K562 (cell line): ENCODE results near the gene NDUFAF5. TPM values are rescaled to one million over a fixed set of nuclear protein-coding genes. Genes with fewer than 3 reads are reported as not detected.

ENCODE experiments used
- ATF7 ChIP-seq: fragments of 450-650 bp; IDR thresholded peaks from 2 replicates; pipeline ENCODE4 v1.7.1; 2014; ENCODE audit warnings: mild to moderate bottlenecking, moderate library complexity
- HCFC1 ChIP-seq: IDR thresholded peaks from 2 replicates; pipeline ENCODE4 v1.6.1; 2012; ENCODE audit warnings: low read depth, low read length, improper control_type of control experiment
- LCOR ChIP-seq: sonication (generic); formaldehyde crosslinking; IDR thresholded peaks from 2 replicates; pipeline ENCODE4 v1.8.0; 2022; ENCODE audit warnings: mild to moderate bottlenecking, missing genetic modification reagents
- MED1 ChIP-seq: sonication (generic); formaldehyde crosslinking; IDR thresholded peaks from 2 replicates; pipeline ENCODE4 v1.8.1; 2023; ENCODE audit warnings: missing genetic modification reagents, borderline replicate concordance
- MYC ChIP-seq, 2 experiments: fragments of 250-450 bp in 1 of 2; sonication (Bioruptor Pico) in 1 of 2; IDR thresholded peaks; 2 replicates each; pipeline versions ENCODE4 v1.5.1 to v1.6.1; 2012 to 2021; ENCODE audit warnings: low read depth in 2 of 2, borderline replicate concordance in 1 of 2, improper control_type of control experiment in 1 of 2, low read length in 1 of 2, mild to moderate bottlenecking in 1 of 2, moderate library complexity in 1 of 2
- SETDB1 ChIP-seq: IDR thresholded peaks from one replicate; pipeline ENCODE4 v1.6.1; 2012; ENCODE audit warnings: low read length, control low read depth, inconsistent platforms
- ZNF212 ChIP-seq: fragments of 450-650 bp; formaldehyde crosslinking; IDR thresholded peaks from 2 replicates; pipeline ENCODE4 v1.4.0; 2020; ENCODE audit warnings: mild to moderate bottlenecking
- ZNF830 ChIP-seq: fragments of 250-450 bp; sonication (Bioruptor Pico); IDR thresholded peaks from 2 replicates; pipeline ENCODE4 v1.5.0; 2021; ENCODE audit warnings: mild to moderate bottlenecking
- polyA plus RNA-seq, 8 experiments: library from polyadenylated mRNA; depleted of rRNA in 4 of 8; stranded (reverse) in 5 of 8; unstranded in 3 of 8; fragments of >200 nt; fragmentation: Nextera tagmentation in 2 of 8; fragmentation: Illumina TruSeq in 1 of 8; extraction: Ambion mirVana in 2 of 8; extraction: Trizol in 1 of 8; gene quantifications; 2 replicates each; pipeline versions ENCODE4 v1.2.1 to v1.2.3, GENCODE V29; 2011 to 2014; ENCODE audit warnings: inconsistent platforms in 1 of 8, missing spikeins in 1 of 8
- total RNA-seq, 7 experiments: library from RNA; depleted of rRNA in 6 of 7; stranded (reverse); fragments of >200 nt in 6 of 7; fragmentation: Illumina TruSeq in 2 of 7; extraction: Trizol in 2 of 7; gene quantifications; 2 replicates each; pipeline versions ENCODE4 v1.2.1 to v1.2.3, GENCODE V29; 2011 to 2021; ENCODE audit warnings: low replicate concordance in 1 of 7
- TF ChIP-seq, protein P1 (sequence below): conservative IDR thresholded peaks from 2 replicates; pipeline ENCODE4 v1.6.1; 2011; ENCODE audit warnings: low read depth, mild to moderate bottlenecking, low read length; ENCODE audit not compliant: control insufficient read depth
- TF ChIP-seq, protein P2 (sequence below), 3 experiments: IDR thresholded peaks in 2 of 3; conservative IDR thresholded peaks in 1 of 3; 2 replicates each; pipeline ENCODE4 v1.5.1; 2011 to 2012; ENCODE audit warnings: low read length in 3 of 3, mild to moderate bottlenecking in 3 of 3, control low read depth in 2 of 3, improper control_type of control experiment in 1 of 3, inconsistent platforms in 1 of 3, low read depth in 1 of 3, mixed read lengths in 1 of 3, moderate library complexity in 1 of 3; ENCODE audit not compliant: insufficient read depth in 2 of 3

The NDUFAF5 gene
- total and polyA plus RNA-seq, 9 of the 15 experiments (the other 6 are each of a cell fraction or from before 2014, with no cell fraction given), result 17.2 to 33.1 (median 27.3) TPM

DNA sequence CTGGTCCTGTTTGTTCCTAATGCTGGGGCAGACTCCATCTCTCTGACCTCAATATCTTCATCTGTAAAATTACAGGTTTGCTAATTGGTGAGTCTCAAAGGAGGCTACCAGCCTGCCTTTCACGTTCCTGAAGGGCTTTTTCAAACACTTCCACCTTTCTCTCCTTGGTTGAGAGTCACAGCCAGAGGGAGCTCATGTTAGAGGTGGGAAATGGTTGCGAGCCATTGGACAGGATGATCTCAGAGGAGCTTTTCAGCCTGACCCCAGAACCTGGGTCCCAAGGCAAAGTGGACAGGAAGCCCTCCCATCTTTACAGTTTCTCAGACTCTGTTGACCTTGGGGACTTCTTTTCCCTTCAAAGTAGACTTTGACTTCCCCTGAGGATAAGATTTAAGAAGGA is 37.6 kb downstream of the NDUFAF5 start (continued):
- TF ChIP-seq ZNF212 (no peak), HCFC1 (no peak), MED1 (CRISPR knock-in tag) (no peak), ATF7 (no peak), LCOR (CRISPR knock-in tag) (no peak), ZNF830 (CRISPR knock-in tag) (no peak), MYC (IDR thresholded peaks at IDR 0.05; ENCODE audit: low read depth, low read length) (no peak), MYC (CRISPR knock-in tag; IDR thresholded peaks at IDR 0.05; ENCODE audit: borderline replicate concordance, low read depth) (no peak), SETDB1 (no peak)
- TF ChIP-seq, protein P1, sequence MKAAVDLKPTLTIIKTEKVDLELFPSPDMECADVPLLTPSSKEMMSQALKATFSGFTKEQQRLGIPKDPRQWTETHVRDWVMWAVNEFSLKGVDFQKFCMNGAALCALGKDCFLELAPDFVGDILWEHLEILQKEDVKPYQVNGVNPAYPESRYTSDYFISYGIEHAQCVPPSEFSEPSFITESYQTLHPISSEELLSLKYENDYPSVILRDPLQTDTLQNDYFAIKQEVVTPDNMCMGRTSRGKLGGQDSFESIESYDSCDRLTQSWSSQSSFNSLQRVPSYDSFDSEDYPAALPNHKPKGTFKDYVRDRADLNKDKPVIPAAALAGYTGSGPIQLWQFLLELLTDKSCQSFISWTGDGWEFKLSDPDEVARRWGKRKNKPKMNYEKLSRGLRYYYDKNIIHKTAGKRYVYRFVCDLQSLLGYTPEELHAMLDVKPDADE, result no peak
- TF ChIP-seq, protein P2, sequence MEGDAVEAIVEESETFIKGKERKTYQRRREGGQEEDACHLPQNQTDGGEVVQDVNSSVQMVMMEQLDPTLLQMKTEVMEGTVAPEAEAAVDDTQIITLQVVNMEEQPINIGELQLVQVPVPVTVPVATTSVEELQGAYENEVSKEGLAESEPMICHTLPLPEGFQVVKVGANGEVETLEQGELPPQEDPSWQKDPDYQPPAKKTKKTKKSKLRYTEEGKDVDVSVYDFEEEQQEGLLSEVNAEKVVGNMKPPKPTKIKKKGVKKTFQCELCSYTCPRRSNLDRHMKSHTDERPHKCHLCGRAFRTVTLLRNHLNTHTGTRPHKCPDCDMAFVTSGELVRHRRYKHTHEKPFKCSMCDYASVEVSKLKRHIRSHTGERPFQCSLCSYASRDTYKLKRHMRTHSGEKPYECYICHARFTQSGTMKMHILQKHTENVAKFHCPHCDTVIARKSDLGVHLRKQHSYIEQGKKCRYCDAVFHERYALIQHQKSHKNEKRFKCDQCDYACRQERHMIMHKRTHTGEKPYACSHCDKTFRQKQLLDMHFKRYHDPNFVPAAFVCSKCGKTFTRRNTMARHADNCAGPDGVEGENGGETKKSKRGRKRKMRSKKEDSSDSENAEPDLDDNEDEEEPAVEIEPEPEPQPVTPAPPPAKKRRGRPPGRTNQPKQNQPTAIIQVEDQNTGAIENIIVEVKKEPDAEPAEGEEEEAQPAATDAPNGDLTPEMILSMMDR (IDR thresholded peaks at IDR 0.05 in 2 of 3, conservative IDR thresholded peaks at IDR 0.05 in 1 of 3; ENCODE audit: insufficient read depth in 2 of 3, low read depth in 1 of 3, low read length in 3 of 3), result no peak
